Measurements from ENCODE around the gene CMTM6. TPM values are rescaled to one million over a fixed set of nuclear protein-coding genes. Genes with fewer than 3 reads are reported as not detected.
"Not testable (repeated sequence)": the region's sequence is repeated elsewhere in the genome, so short reads cannot be mapped to it uniquely, and the experiment has no call there.

CMTM6 gene
- total and polyA plus RNA-seq, 4 donors, result 27.1 to 97.4 (median 72.2) TPM

- Histone ChIP-seq H3K9me3 (ENCODE audit: control insufficient read depth in 4 of 4, insufficient read depth in 3 of 4, low read length in 3 of 4) (peaks cover 0 to 2% (median 0%) of the 10 kb centered on the region in 4 donors), H3K4me3 (no peak overlapping the region), H3K27me3 (ENCODE audit: control insufficient read depth in 3 of 3, insufficient read depth in 3 of 3, low read length in 2 of 3) (no peaks in the 10 kb centered on the region), H3K27ac (ENCODE audit: low read depth in 1 of 2, low read length in 1 of 2) (no peak overlapping the region), H3K9ac (ENCODE audit: insufficient read depth in 1 of 2, low read length in 2 of 2) (no peak overlapping the region), H3K4me1 (ENCODE audit: control insufficient read depth in 5 of 5, insufficient read depth in 5 of 5, low read length in 5 of 5) (peaks cover 0 to 8% (median 0%) of the 10 kb centered on the region in 5 donors), H3K36me3 (ENCODE audit: control insufficient read depth in 4 of 4, insufficient read depth in 4 of 4, low read length in 4 of 4) (peaks cover 0 to 7% (median 2%) of the 10 kb centered on the region in 4 donors)
- ATAC-seq (ENCODE audit: insufficient read depth, low FRiP score) (no peak), DNase-seq (no peak)
- 87 to 91% methylated on average over 10 of the region's 10 CpGs for WGBS, 2 donors
- TF ChIP-seq, protein P1, sequence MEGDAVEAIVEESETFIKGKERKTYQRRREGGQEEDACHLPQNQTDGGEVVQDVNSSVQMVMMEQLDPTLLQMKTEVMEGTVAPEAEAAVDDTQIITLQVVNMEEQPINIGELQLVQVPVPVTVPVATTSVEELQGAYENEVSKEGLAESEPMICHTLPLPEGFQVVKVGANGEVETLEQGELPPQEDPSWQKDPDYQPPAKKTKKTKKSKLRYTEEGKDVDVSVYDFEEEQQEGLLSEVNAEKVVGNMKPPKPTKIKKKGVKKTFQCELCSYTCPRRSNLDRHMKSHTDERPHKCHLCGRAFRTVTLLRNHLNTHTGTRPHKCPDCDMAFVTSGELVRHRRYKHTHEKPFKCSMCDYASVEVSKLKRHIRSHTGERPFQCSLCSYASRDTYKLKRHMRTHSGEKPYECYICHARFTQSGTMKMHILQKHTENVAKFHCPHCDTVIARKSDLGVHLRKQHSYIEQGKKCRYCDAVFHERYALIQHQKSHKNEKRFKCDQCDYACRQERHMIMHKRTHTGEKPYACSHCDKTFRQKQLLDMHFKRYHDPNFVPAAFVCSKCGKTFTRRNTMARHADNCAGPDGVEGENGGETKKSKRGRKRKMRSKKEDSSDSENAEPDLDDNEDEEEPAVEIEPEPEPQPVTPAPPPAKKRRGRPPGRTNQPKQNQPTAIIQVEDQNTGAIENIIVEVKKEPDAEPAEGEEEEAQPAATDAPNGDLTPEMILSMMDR (IDR thresholded peaks at IDR 0.05; ENCODE audit: control extremely low read depth, extremely low read depth), result no peak
Measured at GRCh38 chr3:32440611-32441350, 61.9 kb downstream of the CMTM6 start.

GRCh38 chr3:32439421-32439820 lies 63.2 kb downstream of the CMTM6 start:
- not testable (repeated sequence) for H3K9me3 ChIP-seq (ENCODE audit: control insufficient read depth in 4 of 4, insufficient read depth in 3 of 4, low read length in 3 of 4); H3K36me3 ChIP-seq (ENCODE audit: control insufficient read depth in 4 of 4, insufficient read depth in 4 of 4, low read length in 4 of 4); H3K27ac ChIP-seq (ENCODE audit: low read depth in 1 of 2, low read length in 1 of 2); DNase-seq; H3K4me3 ChIP-seq; ATAC-seq (ENCODE audit: insufficient read depth, low FRiP score); H3K27me3 ChIP-seq (ENCODE audit: control insufficient read depth in 3 of 3, insufficient read depth in 3 of 3, low read length in 2 of 3); H3K4me1 ChIP-seq (ENCODE audit: control insufficient read depth in 5 of 5, insufficient read depth in 5 of 5, low read length in 5 of 5); H3K9ac ChIP-seq (ENCODE audit: insufficient read depth in 1 of 2, low read length in 2 of 2)
- 96 to 97% methylated on average over 4 of the region's 4 CpGs for WGBS, 2 donors

- Histone ChIP-seq H3K27me3 (ENCODE audit: control insufficient read depth in 3 of 3, insufficient read depth in 3 of 3, low read length in 2 of 3) (no peaks in the 10 kb centered on the region), H3K9me3 (ENCODE audit: control insufficient read depth in 4 of 4, insufficient read depth in 3 of 4, low read length in 3 of 4) (peaks cover 0 to 2% (median 0%) of the 10 kb centered on the region in 4 donors), H3K9ac (ENCODE audit: insufficient read depth in 1 of 2, low read length in 2 of 2) (no peak overlapping the region), H3K36me3 (ENCODE audit: control insufficient read depth in 4 of 4, insufficient read depth in 4 of 4, low read length in 4 of 4) (peaks cover 0 to 5% (median 2%) of the 10 kb centered on the region in 4 donors), H3K27ac (ENCODE audit: low read depth in 1 of 2, low read length in 1 of 2) (peak overlapping the region in 1 of 2 donors; percentile 4), H3K4me1 (ENCODE audit: control insufficient read depth in 5 of 5, insufficient read depth in 5 of 5, low read length in 5 of 5) (peaks cover 0 to 8% (median 0%) of the 10 kb centered on the region in 5 donors), H3K4me3 (no peak overlapping the region)
- DNase-seq (no peak), ATAC-seq (ENCODE audit: insufficient read depth, low FRiP score) (no peak)
- TF ChIP-seq, protein P1 (IDR thresholded peaks at IDR 0.05; ENCODE audit: control extremely low read depth, extremely low read depth), result no peak
- WGBS, 2 donors, result 67 to 72% methylated on average over 10 of the region's 10 CpGs
Measured at GRCh38 chr3:32438596-32439344, 63.9 kb downstream of the CMTM6 start.

DNA sequence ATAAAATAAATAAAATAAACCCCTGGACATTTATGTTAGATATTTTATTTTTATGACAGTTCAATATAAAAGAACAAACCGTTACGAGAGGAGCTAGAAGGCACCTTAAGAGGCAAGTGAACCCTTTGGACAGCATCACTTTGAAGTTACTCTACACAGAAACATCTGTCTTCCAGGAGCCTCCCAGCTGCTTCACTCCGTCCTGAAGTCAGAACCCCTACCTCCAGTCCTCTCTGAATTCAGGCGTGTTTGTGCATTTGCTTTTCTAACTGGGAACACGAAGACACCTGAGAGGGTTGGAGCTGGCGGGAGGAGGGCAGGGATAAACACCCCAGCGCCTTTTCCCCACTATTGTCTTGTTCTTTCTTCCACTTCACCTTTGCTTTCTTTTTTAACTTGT lies 64.8 kb downstream of the CMTM6 start:
- Histone ChIP-seq H3K27ac (ENCODE audit: low read depth in 1 of 2, low read length in 1 of 2) (no peak overlapping the region), H3K36me3 (ENCODE audit: control insufficient read depth in 4 of 4, insufficient read depth in 4 of 4, low read length in 4 of 4) (peaks cover 0 to 3% (median under 1%) of the 10 kb centered on the region in 4 donors), H3K4me3 (no peak overlapping the region), H3K9ac (ENCODE audit: insufficient read depth in 1 of 2, low read length in 2 of 2) (no peak overlapping the region), H3K4me1 (ENCODE audit: control insufficient read depth in 5 of 5, insufficient read depth in 5 of 5, low read length in 5 of 5) (peaks cover 0 to 8% (median 0%) of the 10 kb centered on the region in 5 donors), H3K9me3 (ENCODE audit: control insufficient read depth in 4 of 4, insufficient read depth in 3 of 4, low read length in 3 of 4) (peaks cover 0 to 2% (median 0%) of the 10 kb centered on the region in 4 donors), H3K27me3 (ENCODE audit: control insufficient read depth in 3 of 3, insufficient read depth in 3 of 3, low read length in 2 of 3) (no peaks in the 10 kb centered on the region)
- DNase-seq, result no peak
- TF ChIP-seq, protein P1 (IDR thresholded peaks at IDR 0.05; ENCODE audit: control extremely low read depth, extremely low read depth), result no peak
- no peak for ATAC-seq (ENCODE audit: insufficient read depth, low FRiP score)
- WGBS, 2 donors, result 94 to 95% methylated on average over 7 of the region's 7 CpGs
